H9 (cell line): ENCODE measurements around the gene GRID2. TPM values are rescaled to one million over a fixed set of nuclear protein-coding genes. Genes with fewer than 3 reads are reported as not detected.

Experiments used
- DNase-seq: peaks from one replicate; pipeline ENCODE4 v3.0.0-alpha.2; 2017
- H2AFZ ChIP-seq: one replicate; pipeline ENCODE4 v1.6.1; 2013; ENCODE audit warnings: mild to moderate bottlenecking, low read length, control low read depth, moderate library complexity
- H2AK5ac ChIP-seq: 2 replicates; pipeline ENCODE4 v1.6.1; 2013; ENCODE audit warnings: low read length, control low read depth, mixed read lengths; ENCODE audit not compliant: insufficient read length
- H2BK120ac ChIP-seq: one replicate; pipeline ENCODE4 v1.6.1; 2013; ENCODE audit warnings: low read depth, mild to moderate bottlenecking, low read length, control low read depth, inconsistent platforms; ENCODE audit not compliant: poor library complexity, severe bottlenecking
- H2BK12ac ChIP-seq: 2 replicates; pipeline ENCODE4 v1.6.1; 2013; ENCODE audit warnings: low read length, control low read depth, mixed read lengths, low read depth; ENCODE audit not compliant: insufficient read length
- H2BK15ac ChIP-seq: 2 replicates; pipeline ENCODE4 v1.6.1; 2013; ENCODE audit warnings: low read depth, low read length, control low read depth
- H2BK20ac ChIP-seq: one replicate; pipeline ENCODE4 v1.6.1; 2013; ENCODE audit warnings: low read depth, mild to moderate bottlenecking, low read length, control low read depth, inconsistent platforms; ENCODE audit not compliant: poor library complexity, severe bottlenecking
- H2BK5ac ChIP-seq: 2 replicates; pipeline ENCODE4 v1.6.1; 2013; ENCODE audit warnings: low read length, control low read depth, mixed read lengths; ENCODE audit not compliant: insufficient read length
- H3K14ac ChIP-seq: 2 replicates; pipeline ENCODE4 v1.6.1; 2013; ENCODE audit warnings: low read length, control low read depth; ENCODE audit not compliant: insufficient read depth
- H3K18ac ChIP-seq: 2 replicates; pipeline ENCODE4 v1.6.1; 2013; ENCODE audit warnings: low read depth, mild to moderate bottlenecking, mixed read lengths, low read length, control low read depth; ENCODE audit not compliant: insufficient read length
- H3K23ac ChIP-seq: 2 replicates; pipeline ENCODE4 v1.6.1; 2013; ENCODE audit warnings: low read length, control low read depth, mixed read lengths, low read depth; ENCODE audit not compliant: insufficient read length
- H3K23me2 ChIP-seq: 2 replicates; pipeline ENCODE4 v1.6.1; 2013; ENCODE audit warnings: low read depth, mild to moderate bottlenecking, mixed read lengths, low read length, control low read depth; ENCODE audit not compliant: insufficient read length, poor library complexity, severe bottlenecking
- H3K27ac ChIP-seq: 2 replicates; pipeline ENCODE4 v1.5.1; 2013; ENCODE audit warnings: low read length, control low read depth, mixed read lengths, low read depth; ENCODE audit not compliant: insufficient read length
- H3K27me3 ChIP-seq: 2 replicates; pipeline ENCODE4 v1.6.1; 2013; ENCODE audit warnings: low read length, control low read depth, inconsistent platforms; ENCODE audit not compliant: insufficient read depth
- H3K4ac ChIP-seq: 2 replicates; pipeline ENCODE4 v1.6.1; 2013; ENCODE audit warnings: low read depth, mild to moderate bottlenecking, control low read depth, inconsistent platforms, low read length, moderate library complexity
- H3K4me1 ChIP-seq: 2 replicates; pipeline ENCODE4 v1.6.1; 2013; ENCODE audit warnings: low read length, control low read depth, inconsistent platforms; ENCODE audit not compliant: insufficient read depth
- H3K4me2 ChIP-seq: 2 replicates; pipeline ENCODE4 v1.6.1; 2013; ENCODE audit warnings: low read length, control low read depth, mixed read lengths; ENCODE audit not compliant: insufficient read length, insufficient read depth
- H3K56ac ChIP-seq: 2 replicates; pipeline ENCODE4 v1.6.1; 2013; ENCODE audit warnings: low read depth, mild to moderate bottlenecking, mixed read lengths, low read length, control low read depth; ENCODE audit not compliant: insufficient read length
- H3K79me1 ChIP-seq: 2 replicates; pipeline ENCODE4 v1.6.1; 2013; ENCODE audit warnings: low read depth, mild to moderate bottlenecking, moderate library complexity, low read length, control low read depth, inconsistent platforms; ENCODE audit not compliant: insufficient read depth, poor library complexity, severe bottlenecking
- H3K79me2 ChIP-seq: 2 replicates; pipeline ENCODE4 v1.6.1; 2013; ENCODE audit warnings: low read length, control low read depth, inconsistent platforms; ENCODE audit not compliant: insufficient read depth
- H3K9ac ChIP-seq: 2 replicates; pipeline ENCODE4 v1.6.1; 2013; ENCODE audit warnings: low read length, control low read depth, mixed read lengths; ENCODE audit not compliant: insufficient read length; ENCODE audit errors: extremely low read depth
- H3K9me3 ChIP-seq: one replicate; pipeline ENCODE4 v1.6.1; 2013; ENCODE audit warnings: low read depth, low read length, inconsistent platforms; ENCODE audit not compliant: control insufficient read depth
- H3T11ph ChIP-seq: one replicate; pipeline ENCODE4 v1.6.1; 2013; ENCODE audit warnings: mild to moderate bottlenecking, low read length, control low read depth, inconsistent platforms
- H4K20me1 ChIP-seq: one replicate; pipeline ENCODE4 v1.6.1; 2013; ENCODE audit not compliant: control insufficient read depth, insufficient read length, insufficient read depth
- H4K5ac ChIP-seq: 2 replicates; pipeline ENCODE4 v1.6.1; 2013; ENCODE audit warnings: low read depth, mild to moderate bottlenecking, mixed read lengths, low read length, control low read depth; ENCODE audit not compliant: insufficient read length
- H4K8ac ChIP-seq: replicated peaks from 2 replicates; pipeline ENCODE4 v1.6.1; 2013; ENCODE audit warnings: low read length, control low read depth, mixed read lengths, low read depth; ENCODE audit not compliant: insufficient read length
- H4K91ac ChIP-seq: 2 replicates; pipeline ENCODE4 v1.6.1; 2013; ENCODE audit warnings: low read depth, mild to moderate bottlenecking, moderate library complexity, mixed read lengths, low read length, control low read depth; ENCODE audit not compliant: insufficient read length
- H3K27ac Mint-ChIP-seq, 3 experiments: 2 replicates in 2 of 3; 3 replicates in 1 of 3; pipeline ENCODE4 v1.8.0; 2020 to 2021; ENCODE audit warnings: mixed read lengths in 3 of 3, mild to moderate bottlenecking in 1 of 3, moderate library complexity in 1 of 3
- H3K27me3 Mint-ChIP-seq: 2 replicates; pipeline ENCODE4 v1.8.0; 2021; ENCODE audit warnings: low read depth, mild to moderate bottlenecking, moderate library complexity, mixed read lengths
- H3K36me3 Mint-ChIP-seq, 3 experiments: 2 replicates in 2 of 3; 3 replicates in 1 of 3; pipeline ENCODE4 v1.8.0; 2020 to 2021; ENCODE audit warnings: low read depth in 3 of 3, mixed read lengths in 3 of 3; ENCODE audit not compliant: insufficient read depth in 1 of 3
- H3K4me1 Mint-ChIP-seq, 2 experiments: 2 replicates each; pipeline ENCODE4 v1.8.0; 2020; ENCODE audit warnings: mixed read lengths in 2 of 2
- H3K4me3 Mint-ChIP-seq, 2 experiments: 2 replicates in 1 of 2; 3 replicates in 1 of 2; pipeline ENCODE4 v1.8.0; 2020 to 2021; ENCODE audit warnings: mild to moderate bottlenecking in 2 of 2, mixed read lengths in 2 of 2, moderate library complexity in 1 of 2
- H3K9me3 Mint-ChIP-seq, 2 experiments: 2 replicates in 1 of 2; 3 replicates in 1 of 2; pipeline ENCODE4 v1.8.0; 2020; ENCODE audit warnings: mild to moderate bottlenecking in 2 of 2, mixed read lengths in 2 of 2, moderate library complexity in 1 of 2
- WGBS: extraction: QIAGEN DNeasy Blood & Tissue Kit; methylation state at CpG from one replicate; pipeline ENCODE4 v1.1.7; 2013; ENCODE audit warnings: missing lambda C conversion rate, low lambda C conversion rate, mixed read lengths; ENCODE audit not compliant: insufficient read length; ENCODE audit errors: extremely low coverage; 5-methylcytosine and 5-hydroxymethylcytosine counted together
- total RNA-seq: library from RNA; stranded (reverse); gene quantifications from 2 replicates; pipeline ENCODE4 v1.2.1, GENCODE V29; 2021
- TF ChIP-seq, protein P1 (sequence below): fragments of 200-600 bp; sonication (generic); conservative IDR thresholded peaks from 3 replicates; pipeline ENCODE4 v1.8.0; 2021; ENCODE audit warnings: antibody characterized with exemption, mild to moderate bottlenecking

Gene GRID2
- total RNA-seq, 1 experiment from 2014 or later = 21.8 TPM

DNA sequence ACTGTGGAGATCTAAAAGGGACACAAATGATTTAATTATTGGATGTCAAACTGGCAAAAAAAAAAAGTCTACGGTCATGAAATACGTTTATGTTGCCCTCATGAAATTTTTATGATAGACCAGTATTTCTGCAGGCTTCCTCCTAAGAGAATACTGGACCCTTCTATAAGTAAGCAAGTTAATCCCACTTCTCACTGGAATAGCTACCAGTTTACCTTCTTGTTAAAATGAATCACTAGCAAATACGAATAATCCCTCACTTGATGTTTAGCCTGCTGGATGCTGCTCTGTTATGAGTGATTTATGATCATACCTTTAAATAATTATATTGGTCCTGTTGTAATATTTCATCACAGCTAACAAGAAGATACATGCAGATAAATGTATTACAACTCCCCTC, 39.6 kb upstream of the GRID2 start:
- TF ChIP-seq, protein P1, sequence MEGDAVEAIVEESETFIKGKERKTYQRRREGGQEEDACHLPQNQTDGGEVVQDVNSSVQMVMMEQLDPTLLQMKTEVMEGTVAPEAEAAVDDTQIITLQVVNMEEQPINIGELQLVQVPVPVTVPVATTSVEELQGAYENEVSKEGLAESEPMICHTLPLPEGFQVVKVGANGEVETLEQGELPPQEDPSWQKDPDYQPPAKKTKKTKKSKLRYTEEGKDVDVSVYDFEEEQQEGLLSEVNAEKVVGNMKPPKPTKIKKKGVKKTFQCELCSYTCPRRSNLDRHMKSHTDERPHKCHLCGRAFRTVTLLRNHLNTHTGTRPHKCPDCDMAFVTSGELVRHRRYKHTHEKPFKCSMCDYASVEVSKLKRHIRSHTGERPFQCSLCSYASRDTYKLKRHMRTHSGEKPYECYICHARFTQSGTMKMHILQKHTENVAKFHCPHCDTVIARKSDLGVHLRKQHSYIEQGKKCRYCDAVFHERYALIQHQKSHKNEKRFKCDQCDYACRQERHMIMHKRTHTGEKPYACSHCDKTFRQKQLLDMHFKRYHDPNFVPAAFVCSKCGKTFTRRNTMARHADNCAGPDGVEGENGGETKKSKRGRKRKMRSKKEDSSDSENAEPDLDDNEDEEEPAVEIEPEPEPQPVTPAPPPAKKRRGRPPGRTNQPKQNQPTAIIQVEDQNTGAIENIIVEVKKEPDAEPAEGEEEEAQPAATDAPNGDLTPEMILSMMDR = no peak
- no peak overlapping the region for H3K27ac ChIP-seq
- H3K27me3 Mint-ChIP-seq = no peaks in the 10 kb centered on the region

More for the DNA sequence above, 39.6 kb upstream of the GRID2 start:
- no peak overlapping the region for H4K91ac ChIP-seq
- no peak overlapping the region for H3K4me2 ChIP-seq
- WGBS = no CpG with 5 or more reads among the region's 3 CpGs
- H3K27me3 ChIP-seq = no peaks in the 10 kb centered on the region
- no peak overlapping the region for H2BK120ac ChIP-seq
- H2AK5ac ChIP-seq = no peak overlapping the region
- no peaks in the 10 kb centered on the region for H3K9me3 ChIP-seq
- H4K20me1 ChIP-seq = no peaks in the 10 kb centered on the region
- H3K23ac ChIP-seq = no peak overlapping the region
- no peak overlapping the region for H4K8ac ChIP-seq
- no peak overlapping the region for H2AFZ ChIP-seq
- Mint-ChIP-seq H3K9me3 (peaks cover 7 to 25% of the 10 kb centered on the region in 2 experiments), H3K4me1 (peaks cover 19 to 20% of the 10 kb centered on the region in 2 experiments), H3K36me3 (peaks cover 77 to 94% (median 91%) of the 10 kb centered on the region in 3 experiments), H3K27ac (no peak overlapping the region), H3K4me3 (no peak overlapping the region)
- H3K79me1 ChIP-seq = peaks cover 2% of the 10 kb centered on the region
- no peak overlapping the region for H3K18ac ChIP-seq
- H3K14ac ChIP-seq = no peak overlapping the region
- H2BK20ac ChIP-seq = no peak overlapping the region
- H3K9ac ChIP-seq = no peak overlapping the region
- no peak overlapping the region for H2BK15ac ChIP-seq
- no peak overlapping the region for H3K56ac ChIP-seq
- H3K4me1 ChIP-seq = no peaks in the 10 kb centered on the region
- H3K79me2 ChIP-seq = peaks cover 2% of the 10 kb centered on the region; the same call in 1 of the 2 replicates
- H3K23me2 ChIP-seq = no peaks in the 10 kb centered on the region
- H2BK5ac ChIP-seq = no peak overlapping the region
- no peak overlapping the region for H3T11ph ChIP-seq
- H3K4ac ChIP-seq = no peak overlapping the region
- DNase-seq = no peak
- no peak overlapping the region for H2BK12ac ChIP-seq
- no peak overlapping the region for H4K5ac ChIP-seq
